ENCODE data around the gene HTR1B. TPM values are rescaled to one million over a fixed set of nuclear protein-coding genes. Genes with fewer than 3 reads are reported as not detected.

HTR1B gene
- total and polyA plus RNA-seq, 2 experiments from 2014 or later, result 0.47 TPM; not detected in 1

GRCh38 chr6:77482981-77483380 lies 19.7 kb upstream of the HTR1B start:
- no peak overlapping the region for H3K27ac ChIP-seq
- no peaks in the 10 kb centered on the region for H3K36me3 ChIP-seq (replicated peaks; ENCODE audit: insufficient read depth, low read depth)
- no peak overlapping the region for H2AFZ ChIP-seq
- H3K79me2 ChIP-seq, result no peaks in the 10 kb centered on the region
- no peak for DNase-seq (ENCODE audit: low spot score)
- WGBS (ENCODE audit: low lambda C conversion rate, missing lambda C conversion rate), result 83% methylated on average over 1 of the region's 1 CpG
- no peaks in the 10 kb centered on the region for H3K9me3 ChIP-seq (ENCODE audit: low read depth)
- no peak overlapping the region for H3K4me2 ChIP-seq
- H3K4me3 ChIP-seq, result no peak overlapping the region
- H3K9me2 ChIP-seq (replicated peaks; ENCODE audit: insufficient read depth), result no peaks in the 10 kb centered on the region
- H3K4me1 ChIP-seq (ENCODE audit: insufficient read depth), result no peaks in the 10 kb centered on the region
- no peak for TF ChIP-seq EZH2 (IDR thresholded peaks at IDR 0.05; ENCODE audit: borderline replicate concordance)
- TF ChIP-seq CTCF (IDR thresholded peaks at IDR 0.05; ENCODE audit: poor library complexity), result no peak
- no peak for TF ChIP-seq EZH2phosphoT487 (IDR thresholded peaks at IDR 0.05; ENCODE audit: low read depth, severe bottlenecking, unreplicated experiment)
- no peaks in the 10 kb centered on the region for H4K20me1 ChIP-seq (ENCODE audit: insufficient read depth, poor library complexity, severe bottlenecking)
- no peaks in the 10 kb centered on the region for H3K27me3 ChIP-seq

DNA sequence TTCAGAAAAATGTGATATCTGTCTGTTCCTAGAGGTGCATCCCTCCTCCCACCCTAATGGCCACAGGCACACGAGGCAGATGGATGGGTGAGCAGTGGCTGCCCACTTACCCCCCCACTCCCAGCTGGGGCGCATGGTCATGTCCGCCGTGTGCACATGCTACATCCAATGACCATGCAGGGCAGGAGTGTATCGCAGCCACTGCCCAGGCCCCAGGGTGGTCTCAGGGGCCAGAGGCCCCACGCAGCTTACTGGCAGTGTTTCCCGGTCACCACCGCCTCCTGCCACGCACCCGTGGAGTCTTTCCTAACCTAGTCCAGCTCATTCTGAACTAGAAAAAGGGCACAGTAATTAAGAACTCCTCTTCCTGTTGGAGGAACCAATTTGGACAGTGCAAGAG lies 11.7 kb upstream of the HTR1B start:
- no peak for DNase-seq (ENCODE audit: low spot score)
- no peak for TF ChIP-seq EZH2 (IDR thresholded peaks at IDR 0.05; ENCODE audit: borderline replicate concordance)
- no peak for TF ChIP-seq CTCF (IDR thresholded peaks at IDR 0.05; ENCODE audit: poor library complexity)
- TF ChIP-seq EZH2phosphoT487 (IDR thresholded peaks at IDR 0.05; ENCODE audit: low read depth, severe bottlenecking, unreplicated experiment), result no peak
- Histone ChIP-seq H3K4me2 (no peak overlapping the region), H3K4me3 (no peak overlapping the region), H4K20me1 (ENCODE audit: insufficient read depth, poor library complexity, severe bottlenecking) (no peaks in the 10 kb centered on the region), H3K27me3 (no peaks in the 10 kb centered on the region), H3K9me3 (ENCODE audit: low read depth) (no peaks in the 10 kb centered on the region), H3K79me2 (no peaks in the 10 kb centered on the region), H3K27ac (no peak overlapping the region), H2AFZ (no peak overlapping the region), H3K4me1 (ENCODE audit: insufficient read depth) (no peaks in the 10 kb centered on the region), H3K9me2 (replicated peaks; ENCODE audit: insufficient read depth) (no peaks in the 10 kb centered on the region), H3K36me3 (replicated peaks; ENCODE audit: insufficient read depth, low read depth) (no peaks in the 10 kb centered on the region)
- WGBS (ENCODE audit: low lambda C conversion rate, missing lambda C conversion rate), result 94% methylated on average over 10 of the region's 10 CpGs

GRCh38 chr6:77474286-77474956 lies 11.1 kb upstream of the HTR1B start:
- Histone ChIP-seq H3K36me3 (replicated peaks; ENCODE audit: insufficient read depth, low read depth) (no peaks in the 10 kb centered on the region), H3K4me2 (no peak overlapping the region), H3K4me1 (ENCODE audit: insufficient read depth) (no peaks in the 10 kb centered on the region), H3K79me2 (no peaks in the 10 kb centered on the region), H3K27ac (no peak overlapping the region), H4K20me1 (ENCODE audit: insufficient read depth, poor library complexity, severe bottlenecking) (no peaks in the 10 kb centered on the region), H2AFZ (no peak overlapping the region), H3K9me3 (ENCODE audit: low read depth) (no peaks in the 10 kb centered on the region), H3K4me3 (no peak overlapping the region), H3K9me2 (replicated peaks; ENCODE audit: insufficient read depth) (no peaks in the 10 kb centered on the region), H3K27me3 (no peaks in the 10 kb centered on the region)
- TF ChIP-seq EZH2 (IDR thresholded peaks at IDR 0.05; ENCODE audit: borderline replicate concordance), result no peak
- no peak for TF ChIP-seq EZH2phosphoT487 (IDR thresholded peaks at IDR 0.05; ENCODE audit: low read depth, severe bottlenecking, unreplicated experiment)
- no peak for TF ChIP-seq CTCF (IDR thresholded peaks at IDR 0.05; ENCODE audit: poor library complexity)
- WGBS (ENCODE audit: low lambda C conversion rate, missing lambda C conversion rate), result 81% methylated on average over 7 of the region's 7 CpGs
- DNase-seq (ENCODE audit: low spot score), result no peak

Measured in hepatocyte (in vitro differentiated cells).